GM18508 (cell line): ENCODE measurements around the gene CATSPERD.

Experiments used
- ATAC-seq: cut with Tn5 transposase; IDR thresholded peaks from one replicate; pipeline ENCODE4 v1.9.1; 2021; ENCODE audit warnings: moderate number of reproducible peaks; ENCODE audit not compliant: insufficient read depth, unreplicated experiment

CATSPERD gene

GRCh38 chr19:5782945-5783919 is 62.8 kb downstream of the CATSPERD start:
- ATAC-seq = no peak

- ATAC-seq = no peak
These were observed 64.2 kb downstream of the CATSPERD start, which contains the start of gene PRR22 for GRCh38 chr19:5784581-5785147. TSS of gene PRR22 (minus strand) at chr19:5784746. CDS start at chr19:5784660, 86 bp downstream.

GRCh38 chr19:5785423-5785822 is 65.0 kb downstream of the CATSPERD start:
- no peak for ATAC-seq

- ATAC-seq = no peak
These were observed 66.4 kb downstream of the CATSPERD start for GRCh38 chr19:5786593-5787408.

GRCh38 chr19:5787409-5788182 is 67.2 kb downstream of the CATSPERD start:
- ATAC-seq = no peak

- ATAC-seq = no peak
These were observed 68.0 kb downstream of the CATSPERD start for GRCh38 chr19:5788422-5788821.

GRCh38 chr19:5789351-5789761 is 68.9 kb downstream of the CATSPERD start:
- no peak for ATAC-seq

GRCh38 chr19:5789886-5790558 is 69.6 kb downstream of the CATSPERD start:
- ATAC-seq = no peak

- peak; percentile 51 for ATAC-seq
These were observed 70.4 kb downstream of the CATSPERD start, which contains the start of gene DUS3L for GRCh38 chr19:5790559-5791520. TSS of gene DUS3L (minus strand) at chr19:5791163. CDS start at chr19:5791141, 22 bp downstream.

GRCh38 chr19:5792224-5792623 is 71.8 kb downstream of the CATSPERD start:
- no peak for ATAC-seq

GRCh38 chr19:5793188-5793587 is 72.8 kb downstream of the CATSPERD start:
- ATAC-seq = no peak

GRCh38 chr19:5795382-5795919 is 75.0 kb downstream of the CATSPERD start:
- ATAC-seq = no peak

GRCh38 chr19:5798244-5798643 is 77.8 kb downstream of the CATSPERD start:
- ATAC-seq = no peak

- no peak for ATAC-seq
These were observed 79.1 kb downstream of the CATSPERD start for GRCh38 chr19:5799247-5800241.

- no peak for ATAC-seq
These were observed 80.2 kb downstream of the CATSPERD start for GRCh38 chr19:5800361-5801270.
